Fibroblast of skin of right biceps (primary cell): ENCODE results near the gene TULP1.
A peak's percentile ranks its signal among the peaks of the same experiment; 100 is the strongest.
"Not testable (repeated sequence)": the region's sequence is repeated elsewhere in the genome, so short reads cannot be mapped to it uniquely, and the experiment has no call there.

Experiments used
- DNase-seq: peaks from one replicate; pipeline ENCODE4 v3.0.0-alpha.2; 2013

The TULP1 gene

DNA sequence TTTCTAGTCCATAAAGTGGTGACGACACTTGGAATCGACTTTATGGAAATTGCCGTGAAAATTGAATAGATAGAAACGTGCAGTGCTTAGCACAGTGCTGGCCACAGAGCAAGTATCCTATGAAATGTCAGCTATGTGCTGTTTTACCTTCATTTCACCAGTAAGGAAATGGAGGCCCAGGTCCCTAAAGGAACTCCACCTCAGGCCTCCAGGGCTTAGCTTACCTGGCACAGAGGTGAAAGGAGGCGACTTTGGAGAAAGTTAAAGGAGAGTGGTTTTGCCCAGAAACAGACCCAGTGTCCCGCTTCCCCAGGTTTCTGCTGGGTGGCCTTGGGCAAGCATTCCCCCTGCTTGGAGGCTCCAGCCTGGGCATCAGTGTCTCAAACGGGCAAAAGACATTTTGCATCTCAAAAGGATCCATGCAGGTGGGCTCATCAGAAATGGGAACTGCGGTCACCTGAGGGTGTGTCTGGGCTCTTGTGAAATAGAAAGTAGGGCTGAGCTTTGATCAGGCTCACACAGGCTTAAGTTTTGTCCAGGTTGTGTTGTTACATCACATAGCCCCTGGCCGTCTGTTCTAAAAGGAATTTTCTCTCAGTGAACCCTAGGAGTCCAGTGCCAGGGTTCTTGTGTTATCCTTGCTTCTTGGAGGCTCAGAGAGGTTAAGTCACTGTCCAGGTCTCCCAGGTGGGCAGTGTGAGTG lies 6.8 kb upstream of the TULP1 start:
- no peak for DNase-seq

DNA sequence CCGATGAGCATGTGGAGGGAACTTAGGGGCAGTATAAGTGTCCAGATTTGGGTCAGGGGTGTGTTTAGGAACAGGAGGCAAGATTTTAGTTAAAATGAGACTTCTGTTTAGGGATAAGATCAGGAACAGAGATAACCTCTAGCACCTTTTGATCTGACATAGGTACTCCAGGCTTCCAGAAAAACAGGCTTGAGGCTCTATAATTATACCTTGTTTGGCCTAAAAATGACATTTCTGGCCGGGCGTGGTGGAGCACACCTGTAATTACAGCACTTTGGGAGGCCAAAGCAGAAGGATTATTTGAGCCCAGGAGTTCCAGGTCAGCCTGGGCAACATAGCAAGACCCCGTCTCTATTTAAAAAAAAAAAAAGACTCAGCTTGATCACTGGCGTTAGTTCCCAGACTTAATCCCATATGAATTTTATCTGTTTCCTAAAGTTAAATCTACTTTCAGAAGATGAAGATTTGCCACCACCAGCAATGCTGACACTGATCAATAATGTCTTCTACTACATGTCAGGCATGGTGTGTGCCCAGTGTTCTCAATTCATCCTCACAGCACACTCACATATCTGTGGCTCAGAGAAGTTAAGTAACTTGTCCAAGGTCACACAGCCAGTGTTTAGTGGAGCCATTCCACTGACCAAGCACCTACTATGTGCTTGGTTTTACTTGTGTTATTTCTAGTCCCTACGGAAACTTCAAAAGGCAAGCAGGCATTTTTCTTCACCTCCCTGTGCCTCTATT lies 6.0 kb upstream of the TULP1 start:
- no peak for DNase-seq

DNA sequence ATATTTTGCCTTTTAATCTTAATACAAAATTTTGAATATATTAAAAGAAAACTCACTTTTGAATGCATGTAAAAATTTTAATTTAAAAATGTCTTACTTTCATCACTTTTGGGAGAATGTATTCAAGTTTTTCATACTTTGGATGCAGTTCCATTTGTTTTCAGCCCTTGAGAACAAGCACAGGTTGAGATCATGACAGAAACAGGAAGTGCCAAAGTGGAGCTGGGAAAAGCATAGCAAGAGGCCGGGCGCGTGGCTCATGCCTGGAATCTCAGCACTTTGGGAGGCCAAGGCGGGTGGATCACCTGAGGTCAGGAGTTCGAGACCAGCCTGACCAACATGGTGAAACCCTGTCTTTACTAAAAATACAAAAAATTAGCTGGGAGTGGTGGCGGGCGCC lies 5.3 kb upstream of the TULP1 start:
- DNase-seq: not testable (repeated sequence)

DNA sequence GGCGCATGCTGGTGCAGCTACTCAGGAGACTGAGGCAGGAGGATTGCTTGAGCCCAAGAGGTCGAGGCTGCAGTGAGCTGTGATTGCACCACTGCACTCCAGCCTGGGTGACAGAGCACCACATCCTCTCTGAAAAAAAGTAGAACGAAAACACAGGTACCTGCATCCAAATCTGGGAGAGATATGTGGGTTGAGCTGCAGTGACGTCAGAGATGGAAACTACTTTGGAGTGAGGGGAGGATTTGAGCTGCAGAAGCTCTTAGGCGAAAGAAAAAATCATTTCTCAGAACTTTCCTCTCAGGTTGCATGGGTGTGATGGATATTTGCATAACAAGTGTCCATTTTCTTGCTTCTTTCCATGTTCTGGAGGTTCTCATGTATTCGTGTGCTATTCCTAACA lies 4.0 kb upstream of the TULP1 start:
- DNase-seq: no peak

DNA sequence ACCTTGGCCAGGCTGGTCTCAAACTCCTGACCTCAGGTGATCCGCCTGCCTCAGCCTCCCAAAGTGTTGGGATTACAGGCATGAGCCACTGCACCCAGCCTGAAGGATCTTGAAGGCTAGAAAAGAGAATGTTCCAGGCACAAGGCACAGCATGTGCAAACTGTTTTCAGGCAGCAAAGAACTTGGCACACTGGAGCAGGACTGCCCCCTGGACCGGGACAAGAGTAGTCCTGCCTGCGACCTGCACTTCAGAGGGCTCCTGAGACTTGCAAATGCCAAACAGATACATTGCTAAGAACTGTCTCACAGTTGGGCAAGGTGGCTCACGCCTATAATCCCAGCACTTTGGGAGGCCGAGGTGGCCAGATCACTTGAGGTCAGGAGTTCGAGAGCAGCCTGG lies 3.2 kb upstream of the TULP1 start:
- DNase-seq: not testable (repeated sequence)

DNA sequence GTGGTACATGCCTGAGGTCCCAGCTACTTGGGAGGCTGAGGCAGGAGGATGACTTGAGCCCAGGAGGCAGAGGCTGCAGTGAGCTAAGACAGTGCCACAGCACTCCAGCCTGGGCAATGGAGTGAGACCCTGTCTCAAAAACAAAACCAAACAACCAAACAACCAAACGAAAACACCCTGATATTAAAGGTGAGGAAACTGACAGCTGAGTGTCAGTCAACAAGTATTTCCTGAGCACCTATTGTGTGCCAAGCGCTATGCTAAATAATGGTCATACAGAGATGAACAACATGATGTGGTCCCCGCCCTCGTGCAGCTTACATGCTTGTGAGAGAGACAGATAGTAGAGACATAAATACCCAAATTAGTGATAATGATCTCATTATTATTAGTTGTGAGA lies 1.9 kb upstream of the TULP1 start:
- DNase-seq: no peak

DNA sequence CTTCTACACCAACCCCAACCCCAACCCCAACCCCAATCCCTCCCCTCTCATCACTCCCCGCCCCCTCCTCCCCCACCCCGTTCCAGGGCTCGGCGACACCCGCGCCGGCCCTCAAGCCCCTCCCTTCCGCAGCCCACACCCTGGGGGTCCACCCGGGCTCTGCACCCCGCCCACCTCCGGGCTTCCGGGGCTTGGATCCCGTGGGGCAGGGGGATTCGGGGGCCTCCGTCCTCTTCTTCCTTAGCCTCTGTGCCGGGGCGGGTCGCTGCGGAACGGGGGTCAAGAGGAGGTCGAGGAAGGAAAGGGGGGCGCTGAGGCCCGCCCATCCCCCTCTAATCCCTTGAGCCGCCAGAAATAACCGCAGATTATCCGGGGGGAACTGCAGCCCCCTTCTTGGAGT lies 690 bp downstream of the TULP1 start:
- no peak for DNase-seq

DNA sequence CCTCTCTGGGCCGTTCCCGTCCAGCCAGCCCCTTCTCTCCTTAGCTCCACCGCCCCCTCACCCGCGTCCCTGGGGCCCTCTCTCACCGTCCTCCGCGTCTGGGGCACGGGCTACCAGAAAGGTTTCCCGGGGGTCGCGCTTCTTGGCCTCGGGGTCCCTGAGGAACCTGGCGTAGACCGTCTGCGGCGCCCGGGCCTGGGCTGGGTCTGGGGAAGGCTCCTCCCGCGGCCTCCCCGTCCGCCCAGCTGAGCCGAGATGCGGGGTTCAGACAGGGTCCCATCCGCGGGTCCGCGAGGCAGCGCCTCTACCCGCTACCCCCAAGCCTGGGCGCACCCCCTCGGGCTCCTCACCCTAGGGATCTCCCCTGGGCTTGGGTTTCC lies 1.1 kb downstream of the TULP1 start:
- DNase-seq: no peak

DNA sequence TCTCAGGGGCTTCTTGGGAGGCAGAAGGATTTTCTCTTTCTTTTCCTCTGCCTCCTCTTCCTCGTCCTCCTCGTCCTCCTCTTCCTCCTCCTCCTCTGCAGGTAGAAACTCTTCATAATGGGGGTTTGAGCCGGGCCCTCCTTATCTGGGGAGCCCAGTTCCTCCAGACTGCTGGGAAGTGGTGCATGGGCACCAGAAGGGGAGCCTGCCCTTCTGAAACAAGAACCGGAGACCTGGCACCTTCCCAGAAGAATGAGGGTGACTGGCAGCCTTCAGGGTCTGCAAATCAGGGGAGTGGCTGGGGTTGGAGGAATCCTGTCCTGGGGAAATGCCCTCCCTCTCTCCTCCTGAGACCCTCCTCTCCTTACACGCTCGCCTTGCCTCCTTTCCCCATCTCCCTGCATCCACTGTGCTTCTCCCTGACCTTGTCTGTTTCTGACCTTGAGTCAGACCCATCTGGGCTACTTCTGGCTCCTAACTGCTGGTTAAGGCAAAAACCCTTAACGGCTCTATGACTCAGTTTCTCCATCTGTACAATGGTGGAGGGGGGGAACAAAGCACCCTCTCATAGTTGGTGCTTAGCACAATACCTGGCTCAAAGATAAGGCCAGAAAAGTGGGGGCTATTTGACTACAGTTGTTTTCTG lies 1.7 kb downstream of the TULP1 start:
- no peak for DNase-seq

DNA sequence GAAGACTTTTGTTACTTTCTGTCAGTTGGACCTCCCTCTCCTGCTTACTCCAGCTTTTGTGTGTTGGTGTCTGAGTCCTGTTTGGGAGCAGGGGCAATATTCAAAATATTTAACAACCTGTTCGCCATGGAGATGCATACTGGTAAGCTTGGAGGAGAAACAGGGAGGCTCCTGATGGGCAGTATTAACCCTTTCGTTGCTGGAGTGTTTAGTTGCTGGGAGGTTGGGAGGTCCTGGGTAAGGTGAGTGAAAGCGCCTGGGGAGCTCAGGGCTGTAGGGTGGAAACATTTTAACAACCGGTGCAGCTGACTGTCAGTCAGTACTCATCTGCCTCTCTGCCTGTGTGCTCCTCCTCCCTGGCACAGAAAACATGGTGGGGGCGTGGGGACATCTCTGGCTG lies 4.2 kb downstream of the TULP1 start:
- no peak for DNase-seq

DNA sequence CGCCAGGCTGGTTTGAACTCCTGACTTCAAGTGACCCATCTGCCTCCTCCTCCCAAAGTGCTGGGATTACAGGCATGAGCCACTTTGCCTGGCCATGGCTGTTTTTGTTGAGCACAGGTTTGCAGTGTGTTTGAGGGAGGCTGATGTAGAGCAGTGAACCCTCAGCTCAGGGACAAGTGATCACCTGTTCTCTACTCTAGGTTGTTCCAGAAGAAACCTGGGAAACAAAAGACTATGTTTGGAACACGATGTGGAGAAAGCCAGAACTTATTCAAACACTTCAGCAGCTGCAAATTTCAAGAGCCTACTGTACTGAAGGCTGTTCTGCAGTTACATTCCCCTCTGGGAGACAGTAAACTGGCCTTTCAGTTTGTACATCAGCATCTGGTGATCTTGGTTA lies 4.7 kb downstream of the TULP1 start:
- DNase-seq: no peak

DNA sequence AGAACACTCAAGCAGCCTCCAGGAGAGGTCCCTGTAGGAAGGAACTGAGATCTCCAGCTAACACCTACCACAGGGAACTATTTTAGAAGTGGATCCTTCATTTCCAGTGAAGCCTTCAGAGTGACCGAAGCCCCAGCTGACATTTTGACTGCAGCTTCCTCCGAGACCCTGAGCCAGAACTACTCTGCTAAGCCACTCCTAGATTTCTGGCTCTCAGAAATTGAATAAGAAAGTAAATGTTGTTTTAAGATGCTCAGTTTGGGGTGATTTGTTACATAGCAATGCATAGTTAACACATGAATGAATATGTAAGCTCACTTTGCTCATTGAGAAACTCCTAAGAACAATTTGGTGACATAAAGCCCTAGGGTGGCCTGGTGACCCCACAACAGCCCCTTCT lies 5.5 kb downstream of the TULP1 start:
- DNase-seq: no peak

DNA sequence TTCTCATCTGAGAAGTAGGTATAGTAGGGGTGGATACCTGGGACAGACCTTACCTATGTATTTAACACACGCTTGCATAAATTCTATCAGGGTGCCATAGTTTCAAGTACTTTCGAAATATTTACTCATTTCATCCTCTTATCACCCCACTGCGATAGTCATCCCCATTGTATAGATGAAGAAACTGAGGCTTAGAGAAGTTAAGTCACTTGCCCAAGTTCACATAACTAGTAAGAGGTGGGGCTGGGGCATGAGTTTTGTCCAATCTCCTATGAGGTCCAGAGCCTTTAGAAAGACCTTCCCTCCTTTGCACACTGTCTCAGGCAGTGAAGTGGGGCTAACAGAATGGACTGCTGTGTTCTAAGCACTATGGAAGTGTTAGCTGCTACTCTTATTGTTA lies 6.2 kb downstream of the TULP1 start:
- no peak for DNase-seq

DNA sequence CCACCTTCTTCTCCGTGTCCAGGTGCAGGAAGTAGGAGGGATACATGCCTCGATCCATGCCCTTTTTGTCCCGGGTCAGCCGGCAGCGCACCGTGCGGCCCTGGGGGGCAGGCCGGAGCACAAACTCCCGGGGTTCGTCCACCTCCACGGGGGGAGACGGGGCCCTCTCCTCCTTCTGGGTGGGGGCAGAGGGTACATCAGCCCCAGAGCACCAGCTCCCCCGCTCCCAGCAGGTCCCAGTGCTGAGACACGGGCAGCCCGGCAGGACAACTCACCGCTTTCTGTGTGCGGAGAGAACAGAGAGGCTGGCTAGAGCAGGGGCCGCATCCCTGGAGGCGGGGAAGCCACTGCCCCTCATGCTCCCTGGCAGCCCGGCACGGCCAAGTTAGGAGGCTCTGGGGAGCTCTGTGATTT lies 6.7 kb downstream of the TULP1 start:
- no peak for DNase-seq

DNA sequence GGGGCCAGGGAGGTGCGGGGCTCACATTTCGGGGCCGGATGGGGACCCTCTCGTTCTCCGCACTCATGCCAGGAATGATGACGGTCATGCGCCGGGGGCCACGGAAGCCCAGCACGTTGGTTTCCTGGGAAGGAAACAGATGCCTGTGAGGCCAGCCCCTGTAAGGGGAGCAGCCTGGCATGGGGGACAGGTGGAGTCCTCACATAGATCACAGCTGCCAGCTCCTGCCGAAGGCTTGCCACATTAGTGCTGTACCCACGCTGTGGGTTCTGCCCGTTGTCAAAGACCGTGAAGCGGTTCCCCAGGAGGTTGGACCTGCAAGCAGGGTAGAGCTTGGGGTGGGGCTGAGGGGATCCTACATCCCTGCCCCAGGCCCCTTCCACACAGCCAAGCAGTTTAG lies 9.2 kb downstream of the TULP1 start:
- no peak for DNase-seq

DNA sequence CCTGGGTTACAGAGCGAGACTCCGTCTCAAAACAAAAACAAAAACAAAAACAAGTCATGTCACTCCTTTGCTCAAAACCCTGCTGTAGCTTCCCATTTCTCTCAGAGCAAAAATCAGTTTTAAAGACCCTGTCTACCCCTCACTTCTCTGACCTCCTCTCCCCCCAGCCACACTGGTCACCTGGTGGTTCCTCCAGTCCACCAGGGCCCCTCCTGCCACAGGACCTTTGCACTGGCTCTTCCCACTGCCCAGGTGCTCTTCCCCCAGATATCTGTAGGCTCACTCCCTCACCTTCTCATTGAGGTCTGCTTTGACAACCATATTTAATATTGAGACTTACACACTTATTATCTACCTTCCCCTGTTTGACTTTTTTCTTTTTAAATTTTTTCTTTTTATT lies 10.9 kb downstream of the TULP1 start:
- DNase-seq: no peak

DNA sequence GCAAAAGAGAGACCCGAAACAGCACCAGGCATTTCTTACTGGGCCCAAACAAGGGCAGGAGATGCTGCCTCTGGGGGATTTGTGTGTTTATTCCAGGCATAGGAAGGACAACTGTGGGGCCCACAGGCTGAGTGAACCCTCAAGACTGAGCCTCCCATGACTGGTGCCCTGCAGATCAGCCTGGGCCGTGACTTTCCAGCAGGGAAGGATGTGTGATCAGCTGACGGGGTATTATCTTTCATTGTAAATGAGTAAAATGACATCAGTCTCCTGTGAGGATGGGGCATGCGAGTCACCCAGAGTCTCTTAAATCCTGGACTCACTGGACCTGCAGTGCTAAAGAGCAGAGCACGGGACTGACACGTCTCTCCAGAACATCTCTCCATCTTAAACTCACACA lies 11.9 kb downstream of the TULP1 start:
- peak; percentile 73 for DNase-seq

DNA sequence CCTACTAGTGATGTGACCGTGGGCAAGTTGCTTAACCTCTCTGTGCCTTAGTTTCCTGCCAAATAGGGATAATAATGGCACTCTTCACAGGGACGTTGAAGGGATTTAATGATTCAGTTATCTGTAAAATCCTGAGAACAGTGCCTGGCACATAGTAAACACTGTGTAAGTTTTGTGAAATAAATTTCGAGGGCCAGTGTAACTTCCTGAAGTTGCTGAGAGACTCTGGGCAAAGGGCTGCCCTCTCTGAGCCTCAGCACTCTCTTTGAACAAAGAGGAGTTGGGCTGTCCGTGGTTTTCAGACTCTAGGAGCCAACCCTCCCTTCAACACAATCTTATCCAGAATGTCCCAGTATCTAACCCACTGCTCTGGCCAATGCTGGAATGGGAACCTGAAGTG lies 13.3 kb downstream of the TULP1 start:
- DNase-seq: no peak

DNA sequence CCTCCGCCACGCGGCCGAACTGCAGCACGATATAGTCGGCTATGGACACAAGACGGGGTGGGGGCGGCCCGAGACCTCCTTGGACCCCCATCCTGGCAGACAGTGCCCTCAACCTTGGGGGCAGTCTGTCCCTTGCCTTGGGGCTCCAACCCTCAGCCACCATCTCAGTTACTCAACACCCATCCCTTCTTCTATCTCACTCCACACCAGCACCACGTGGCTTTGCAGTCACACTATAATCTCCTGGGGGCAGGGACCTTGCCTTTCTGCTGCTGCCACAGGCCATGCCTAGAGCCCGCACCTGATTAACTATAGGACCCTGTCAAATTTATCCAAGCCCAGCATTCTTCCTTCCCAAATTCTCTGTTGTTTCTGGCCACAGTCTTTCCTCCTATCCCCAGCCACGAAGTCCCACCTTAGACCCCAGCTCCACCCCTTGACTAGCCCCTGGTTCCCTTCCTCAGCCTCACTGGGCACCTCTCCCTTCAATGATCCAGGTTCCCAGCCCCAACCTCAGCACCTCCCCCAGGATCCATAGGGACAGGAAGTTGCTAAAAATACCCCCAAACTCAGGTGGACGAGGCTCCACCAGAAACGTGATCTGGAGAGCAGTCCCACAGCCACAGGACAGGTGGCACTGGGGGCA lies 14.2 kb downstream of the TULP1 start:
- DNase-seq: no peak

DNA sequence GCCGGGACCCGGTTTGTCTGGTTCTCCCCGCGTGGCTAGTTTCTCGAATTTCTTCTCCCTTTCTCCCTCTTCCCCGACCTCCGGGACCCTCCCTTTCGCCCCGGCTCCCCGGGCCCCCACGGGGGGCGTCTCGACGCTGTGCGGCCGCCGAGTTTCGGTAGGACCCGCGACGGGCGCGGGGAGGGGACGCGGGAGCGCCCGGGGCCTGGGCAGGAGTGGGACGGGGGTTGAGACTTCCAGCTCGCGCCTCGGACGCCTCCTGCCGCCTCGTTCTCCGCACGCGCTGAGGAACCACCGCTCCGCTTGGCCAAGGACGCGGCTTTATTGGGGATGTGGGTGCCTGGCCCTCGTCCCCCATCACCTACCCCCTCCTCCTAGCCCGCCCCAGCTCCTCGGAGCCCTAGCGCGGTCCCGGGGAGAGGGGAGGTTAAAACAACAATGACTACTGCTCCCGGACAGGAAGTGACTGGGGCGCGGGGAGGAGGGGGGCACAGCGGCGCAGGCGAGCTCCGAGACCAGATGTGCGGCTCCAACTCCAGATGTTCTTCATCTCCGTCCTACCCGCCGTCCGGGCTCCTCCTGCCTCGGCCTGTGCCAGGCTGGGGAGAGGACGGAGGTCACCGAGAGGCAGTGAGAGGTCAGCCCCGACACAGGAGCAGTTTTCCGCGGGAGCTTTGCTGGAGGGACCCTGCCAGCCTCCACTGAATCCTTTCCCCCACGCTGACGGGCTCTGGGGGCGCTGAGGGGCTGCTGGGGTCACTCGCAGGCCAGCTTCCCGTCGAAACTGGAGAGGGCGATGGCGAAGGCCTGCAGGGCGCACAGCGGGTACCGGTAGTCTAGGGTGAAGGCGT lies 14.9 kb downstream of the TULP1 start:
- DNase-seq: peak; percentile 82

DNA sequence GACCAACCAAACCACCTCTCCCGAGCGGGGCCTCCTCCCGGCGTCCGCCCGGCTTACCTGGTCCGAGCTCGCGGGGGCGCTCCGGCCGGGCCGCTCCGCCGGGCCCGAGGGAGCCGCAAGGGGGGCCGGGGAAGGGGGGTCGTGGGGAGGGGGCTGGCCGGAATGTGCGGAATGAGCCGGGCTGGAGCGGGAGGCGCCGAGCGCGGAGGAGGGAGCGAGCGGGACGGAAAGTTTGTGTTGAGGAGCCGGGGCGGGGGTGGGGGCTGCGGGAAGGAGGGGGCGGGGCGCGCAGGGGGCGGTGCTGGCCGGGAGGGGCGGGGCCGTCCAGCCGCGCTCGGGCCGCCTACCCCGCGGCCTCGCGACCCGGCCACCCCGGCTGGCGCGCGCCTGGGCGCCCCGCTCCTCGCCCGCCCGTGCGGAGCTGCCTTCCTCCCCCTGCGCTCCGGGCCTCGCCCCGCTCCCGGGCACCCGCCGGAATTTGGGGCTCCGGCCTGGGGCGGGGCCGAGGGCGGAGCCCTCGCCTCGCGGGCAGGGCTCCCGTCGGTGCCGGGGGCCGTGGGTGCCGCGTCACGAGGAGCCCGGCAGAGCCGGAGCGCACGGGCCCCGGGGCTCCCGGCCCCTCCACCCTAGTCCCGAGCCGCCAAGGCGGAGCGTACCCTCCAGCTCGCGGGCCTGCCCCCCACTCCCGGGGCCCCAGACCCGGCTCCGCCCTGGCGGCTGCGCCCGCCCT lies 15.7 kb downstream of the TULP1 start, which contains the start of gene TEAD3:
Gene TEAD3, minus strand, starts transcription at position 239 of the 730 bp plus-strand sequence.
- DNase-seq: peak; percentile 79
